T-cell (primary cell): ENCODE measurements around the gene VEGFA. TPM values are rescaled to one million over a fixed set of nuclear protein-coding genes. Genes with fewer than 3 reads are reported as not detected.
A peak's percentile ranks its signal among the peaks of the same experiment; 100 is the strongest.

Source experiments
- ATAC-seq, 4 experiments: fragments of 200-7000 bp in 3 of 4; fragments of 150-1000 bp in 1 of 4; cut with Tn5 transposase; replicated peaks in 1 of 4; 1 replicate in 3 of 4; 2 replicates in 1 of 4; pipeline ENCODE4 v1.10.0; 2021; ENCODE audit warnings: moderate library complexity in 3 of 4, mild to moderate bottlenecking in 2 of 4, moderate number of reproducible peaks in 1 of 4
- CTCF ChIA-PET, 2 donors: fragments of 300-600 bp; sonication (Branson Sonifier 250); formaldehyde crosslinking; loops; one replicate each; lab custom pipeline; 2022; ENCODE audit warnings: antibody characterized with exemption in 2 of 2; lab: Charles Lee
- POLR2A ChIA-PET, 2 donors: fragments of 300-600 bp; sonication (Branson Sonifier 250); formaldehyde crosslinking; loops; one replicate each; lab custom pipeline; 2022; ENCODE audit warnings: antibody characterized with exemption in 2 of 2; lab: Charles Lee
- DNase-seq, 35 experiments: peaks; one replicate each; pipeline versions ENCODE4 v3.0.0 to v3.0.0-alpha.2; 2013 to 2023
- H3K27ac ChIP-seq: one replicate; pipeline ENCODE4 v1.5.1; 2013; ENCODE audit warnings: low read length
- H3K27me3 ChIP-seq, 2 experiments: replicated peaks in 1 of 2; 1 replicate in 1 of 2; 2 replicates in 1 of 2; pipeline versions ENCODE4 v1.6.1 to v1.7.0; 2013; ENCODE audit warnings: low read length in 1 of 2, mixed read lengths in 1 of 2; ENCODE audit not compliant: control insufficient read depth in 2 of 2, insufficient read depth in 2 of 2; ENCODE audit errors: extremely low read depth in 1 of 2
- H3K36me3 ChIP-seq, 2 donors: 1 replicate in 1 of 2; 2 replicates in 1 of 2; pipeline versions ENCODE4 v1.6.1 to v1.7.0; 2013; ENCODE audit warnings: low read length in 1 of 2; ENCODE audit not compliant: control insufficient read depth in 2 of 2, insufficient read depth in 1 of 2; ENCODE audit errors: extremely low read depth in 1 of 2
- H3K4me1 ChIP-seq, 2 experiments: 1 replicate in 1 of 2; 2 replicates in 1 of 2; pipeline versions ENCODE4 v1.6.1 to v1.7.0; 2013; ENCODE audit warnings: low read length in 2 of 2, mixed read lengths in 1 of 2; ENCODE audit not compliant: insufficient read depth in 2 of 2, control insufficient read depth in 1 of 2; ENCODE audit errors: extremely low read depth in 1 of 2
- H3K4me3 ChIP-seq, 2 donors: 1 replicate in 1 of 2; 2 replicates in 1 of 2; pipeline versions ENCODE4 v1.5.1 to v1.7.0; 2013; ENCODE audit warnings: mild to moderate bottlenecking in 2 of 2, low read length in 1 of 2, moderate library complexity in 1 of 2; ENCODE audit not compliant: control insufficient read depth in 1 of 2; ENCODE audit errors: extremely low read depth in 1 of 2
- H3K9me3 ChIP-seq: 2 replicates; pipeline ENCODE4 v1.7.0; 2013
- H3K27ac Mint-ChIP-seq, 2 donors: one replicate each; pipeline ENCODE4 v1.8.0; 2020 to 2021; ENCODE audit warnings: mild to moderate bottlenecking in 2 of 2, mixed read lengths in 2 of 2
- H3K27me3 Mint-ChIP-seq, 2 donors: one replicate each; pipeline ENCODE4 v1.8.0; 2021 to 2022; ENCODE audit warnings: mixed read lengths in 2 of 2
- H3K36me3 Mint-ChIP-seq: one replicate; pipeline ENCODE4 v1.8.0; 2021; ENCODE audit warnings: mixed read lengths
- H3K4me1 Mint-ChIP-seq, 3 donors: one replicate each; pipeline ENCODE4 v1.8.0; 2020 to 2022; ENCODE audit warnings: mixed read lengths in 3 of 3, mild to moderate bottlenecking in 1 of 3
- H3K4me3 Mint-ChIP-seq, 3 donors: one replicate each; pipeline ENCODE4 v1.8.0; 2020 to 2022; ENCODE audit warnings: mild to moderate bottlenecking in 3 of 3, mixed read lengths in 3 of 3, moderate library complexity in 3 of 3
- H3K9me3 Mint-ChIP-seq, 3 donors: one replicate each; pipeline ENCODE4 v1.8.0; 2020 to 2022; ENCODE audit warnings: mixed read lengths in 3 of 3
- WGBS: methylation state at CpG from one replicate; pipeline ENCODE4 v1.1.5; 2013; ENCODE audit warnings: missing lambda C conversion rate; ENCODE audit not compliant: insufficient coverage; 5-methylcytosine and 5-hydroxymethylcytosine counted together
- total RNA-seq, 35 experiments: library from RNA in 6 of 35; stranded (reverse) in 6 of 35; fragments of 120-200 nt in 1 of 35; gene quantifications; one replicate each; pipeline versions ENCODE4 v1.2.1 to v1.2.4 and lab custom pipeline; 2013 to 2026

The VEGFA gene
- total RNA-seq, 5 donors from 2014 or later (not counting 1 experiment from before 2014, with no cell fraction given) = 1.1 to 8.9 (median 6.4) TPM

DNA sequence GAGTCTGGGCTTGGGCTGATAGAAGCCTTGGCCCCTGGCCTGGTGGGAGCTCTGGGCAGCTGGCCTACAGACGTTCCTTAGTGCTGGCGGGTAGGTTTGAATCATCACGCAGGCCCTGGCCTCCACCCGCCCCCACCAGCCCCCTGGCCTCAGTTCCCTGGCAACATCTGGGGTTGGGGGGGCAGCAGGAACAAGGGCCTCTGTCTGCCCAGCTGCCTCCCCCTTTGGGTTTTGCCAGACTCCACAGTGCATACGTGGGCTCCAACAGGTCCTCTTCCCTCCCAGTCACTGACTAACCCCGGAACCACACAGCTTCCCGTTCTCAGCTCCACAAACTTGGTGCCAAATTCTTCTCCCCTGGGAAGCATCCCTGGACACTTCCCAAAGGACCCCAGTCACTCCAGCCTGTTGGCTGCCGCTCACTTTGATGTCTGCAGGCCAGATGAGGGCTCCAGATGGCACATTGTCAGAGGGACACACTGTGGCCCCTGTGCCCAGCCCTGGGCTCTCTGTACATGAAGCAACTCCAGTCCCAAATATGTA, 957 bp upstream of the VEGFA start:
- Mint-ChIP-seq H3K4me3 (peak overlapping the region; percentile 77 to 92 (median 89)), H3K36me3 (no peaks in the 10 kb centered on the region), H3K4me1 (peaks cover 5 to 17% (median 13%) of the 10 kb centered on the region in 3 donors), H3K9me3 (no peaks in the 10 kb centered on the region), H3K27ac (peak overlapping the region in 1 of 2 donors; percentile 9), H3K27me3 (peaks cover 12 to 22% of the 10 kb centered on the region in 2 donors)
- ATAC-seq = no peak
- Histone ChIP-seq H3K4me1 (peaks cover 2 to 28% of the 10 kb centered on the region in 2 experiments), H3K27ac (no peak overlapping the region), H3K9me3 (no peaks in the 10 kb centered on the region), H3K36me3 (no peaks in the 10 kb centered on the region), H3K4me3 (no peak overlapping the region), H3K27me3 (peaks cover 0 to 56% of the 10 kb centered on the region in 2 experiments)
- WGBS = 81% methylated on average over 6 of the region's 8 CpGs
- CTCF ChIA-PET = interaction anchor here (0.6 to 4.4 kb wide), 17 partner anchors 14 to 451 kb away, joined by 3 to 27 read pairs (median 4); no protein-coding TSS in a partner anchor
- DNase-seq = peak in 1 of 35 experiments; percentile 11
- POLR2A ChIA-PET = interaction anchor here in 1 of 2 donors (0.6 kb wide), 1 partner anchor 16 kb away, joined by 3 read pairs; no protein-coding TSS in a partner anchor

DNA sequence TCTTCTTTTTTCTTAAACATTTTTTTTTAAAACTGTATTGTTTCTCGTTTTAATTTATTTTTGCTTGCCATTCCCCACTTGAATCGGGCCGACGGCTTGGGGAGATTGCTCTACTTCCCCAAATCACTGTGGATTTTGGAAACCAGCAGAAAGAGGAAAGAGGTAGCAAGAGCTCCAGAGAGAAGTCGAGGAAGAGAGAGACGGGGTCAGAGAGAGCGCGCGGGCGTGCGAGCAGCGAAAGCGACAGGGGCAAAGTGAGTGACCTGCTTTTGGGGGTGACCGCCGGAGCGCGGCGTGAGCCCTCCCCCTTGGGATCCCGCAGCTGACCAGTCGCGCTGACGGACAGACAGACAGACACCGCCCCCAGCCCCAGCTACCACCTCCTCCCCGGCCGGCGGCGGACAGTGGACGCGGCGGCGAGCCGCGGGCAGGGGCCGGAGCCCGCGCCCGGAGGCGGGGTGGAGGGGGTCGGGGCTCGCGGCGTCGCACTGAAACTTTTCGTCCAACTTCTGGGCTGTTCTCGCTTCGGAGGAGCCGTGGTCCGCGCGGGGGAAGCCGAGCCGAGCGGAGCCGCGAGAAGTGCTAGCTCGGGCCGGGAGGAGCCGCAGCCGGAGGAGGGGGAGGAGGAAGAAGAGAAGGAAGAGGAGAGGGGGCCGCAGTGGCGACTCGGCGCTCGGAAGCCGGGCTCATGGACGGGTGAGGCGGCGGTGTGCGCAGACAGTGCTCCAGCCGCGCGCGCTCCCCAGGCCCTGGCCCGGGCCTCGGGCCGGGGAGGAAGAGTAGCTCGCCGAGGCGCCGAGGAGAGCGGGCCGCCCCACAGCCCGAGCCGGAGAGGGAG, 580 bp downstream of the VEGFA start:
- H3K36me3 ChIP-seq = no peaks in the 10 kb centered on the region
- no peaks in the 10 kb centered on the region for H3K9me3 ChIP-seq
- no peaks in the 10 kb centered on the region for H3K36me3 Mint-ChIP-seq
- peaks cover 0 to 66% of the 10 kb centered on the region in 2 experiments for H3K27me3 ChIP-seq
- ChIA-PET POLR2A (interaction anchor here (0.6 to 0.7 kb wide), 4 partner anchors 10 to 476 kb away, joined by 3 to 5 read pairs (median 4); partner anchors contain the start of genes HSP90AB1 (in 1 of the 2) and TJAP1 (in 1 of the 2)), CTCF (interaction anchor here (0.6 to 4.4 kb wide), 13 partner anchors 15 to 1396 kb away, joined by 3 to 27 read pairs (median 4); no protein-coding TSS in a partner anchor)
- H3K4me3 Mint-ChIP-seq = peak overlapping the region; percentile 86 to 92 (median 89)
- DNase-seq (peak in 13 of 35 experiments; percentile 1 to 40 (median 12)), ATAC-seq (peak in 2 of 4 experiments; percentile 22 to 32)
- H3K4me3 ChIP-seq = peak overlapping the region; percentile 49 to 88
- peaks cover 2 to 35% of the 10 kb centered on the region in 2 experiments for H3K4me1 ChIP-seq
- under 1% methylated on average over 78 of the region's 84 CpGs for WGBS
- no peaks in the 10 kb centered on the region for H3K9me3 Mint-ChIP-seq
- H3K4me1 Mint-ChIP-seq = peaks cover 11 to 28% (median 23%) of the 10 kb centered on the region in 3 donors
- peaks cover 16 to 27% of the 10 kb centered on the region in 2 donors for H3K27me3 Mint-ChIP-seq
- H3K27ac ChIP-seq = no peak overlapping the region
- H3K27ac Mint-ChIP-seq = no peak overlapping the region

DNA sequence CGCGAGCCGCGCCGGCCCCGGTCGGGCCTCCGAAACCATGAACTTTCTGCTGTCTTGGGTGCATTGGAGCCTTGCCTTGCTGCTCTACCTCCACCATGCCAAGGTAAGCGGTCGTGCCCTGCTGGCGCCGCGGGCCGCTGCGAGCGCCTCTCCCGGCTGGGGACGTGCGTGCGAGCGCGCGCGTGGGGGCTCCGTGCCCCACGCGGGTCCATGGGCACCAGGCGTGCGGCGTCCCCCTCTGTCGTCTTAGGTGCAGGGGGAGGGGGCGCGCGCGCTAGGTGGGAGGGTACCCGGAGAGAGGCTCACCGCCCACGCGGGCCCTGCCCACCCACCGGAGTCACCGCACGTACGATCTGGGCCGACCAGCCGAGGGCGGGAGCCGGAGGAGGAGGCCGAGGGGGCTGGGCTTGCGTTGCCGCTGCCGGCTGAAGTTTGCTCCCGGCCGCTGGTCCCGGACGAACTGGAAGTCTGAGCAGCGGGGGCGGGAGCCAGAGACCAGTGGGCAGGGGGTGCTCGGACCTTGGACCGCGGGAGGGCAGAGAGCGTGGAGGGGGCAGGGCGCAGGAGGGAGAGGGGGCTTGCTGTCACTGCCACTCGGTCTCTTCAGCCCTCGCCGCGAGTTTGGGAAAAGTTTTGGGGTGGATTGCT, 1.3 kb downstream of the VEGFA start:
- H3K4me3 ChIP-seq = peak overlapping the region; percentile 49 to 88
- no peaks in the 10 kb centered on the region for H3K9me3 ChIP-seq
- POLR2A ChIA-PET = interaction anchor here in 1 of 2 donors (0.6 kb wide), 1 partner anchor 309 kb away, joined by 3 read pairs; no protein-coding TSS in a partner anchor
- peaks cover 2 to 35% of the 10 kb centered on the region in 2 experiments for H3K4me1 ChIP-seq
- WGBS = under 1% methylated on average over 61 of the region's 66 CpGs
- H3K4me3 Mint-ChIP-seq = peak overlapping the region; percentile 54 to 92 (median 66)
- peak in 30 of 35 experiments; percentile 7 to 64 (median 36) for DNase-seq
- no peak overlapping the region for H3K27ac ChIP-seq
- H3K27me3 ChIP-seq = peaks cover 0 to 66% of the 10 kb centered on the region in 2 experiments
- no peaks in the 10 kb centered on the region for H3K36me3 Mint-ChIP-seq
- H3K27ac Mint-ChIP-seq = no peak overlapping the region
- peak; percentile 26 to 42 (median 34) for ATAC-seq
- no peaks in the 10 kb centered on the region for H3K9me3 Mint-ChIP-seq
- no peaks in the 10 kb centered on the region for H3K36me3 ChIP-seq
- CTCF ChIA-PET = interaction anchor here in 1 of 2 donors (0.6 to 4.4 kb wide), 4 partner anchors 53 to 1397 kb away, joined by 3 to 27 read pairs (median 5); no protein-coding TSS in a partner anchor
- H3K4me1 Mint-ChIP-seq = peaks cover 11 to 29% (median 25%) of the 10 kb centered on the region in 3 donors
- peaks cover 16 to 27% of the 10 kb centered on the region in 2 donors for H3K27me3 Mint-ChIP-seq

DNA sequence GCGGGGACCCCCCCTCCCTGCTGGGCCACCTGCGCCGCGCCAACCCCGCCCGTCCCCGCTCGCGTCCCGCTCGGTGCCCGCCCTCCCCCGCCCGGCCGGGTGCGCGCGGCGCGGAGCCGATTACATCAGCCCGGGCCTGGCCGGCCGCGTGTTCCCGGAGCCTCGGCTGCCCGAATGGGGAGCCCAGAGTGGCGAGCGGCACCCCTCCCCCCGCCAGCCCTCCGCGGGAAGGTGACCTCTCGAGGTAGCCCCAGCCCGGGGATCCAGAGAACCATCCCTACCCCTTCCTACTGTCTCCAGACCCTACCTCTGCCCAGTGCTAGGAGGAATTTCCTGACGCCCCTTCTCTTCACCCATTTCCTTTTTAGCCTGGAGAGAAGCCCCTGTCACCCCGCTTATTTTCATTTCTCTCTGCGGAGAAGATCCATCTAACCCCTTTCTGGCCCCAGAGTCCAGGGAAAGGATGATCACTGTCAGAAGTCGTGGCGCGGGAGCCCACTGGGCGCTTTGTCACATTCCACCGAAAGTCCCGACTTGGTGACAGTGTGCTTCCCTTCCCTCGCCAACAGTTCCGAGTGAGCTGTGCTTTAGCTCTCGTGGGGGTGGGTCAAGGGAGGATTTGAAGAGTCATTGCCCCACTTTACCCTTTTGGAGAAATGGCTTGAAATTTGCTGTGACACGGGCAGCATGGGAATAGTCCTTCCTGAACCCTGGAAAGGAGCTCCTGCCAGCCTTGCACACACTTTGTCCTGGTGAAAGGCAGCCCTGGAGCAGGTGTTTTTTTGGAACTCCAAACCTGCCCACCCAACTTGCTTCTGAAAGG, 2.1 kb downstream of the VEGFA start:
- Histone ChIP-seq H3K9me3 (no peaks in the 10 kb centered on the region), H3K27me3 (peaks cover 0 to 65% of the 10 kb centered on the region in 2 experiments), H3K27ac (no peak overlapping the region), H3K4me1 (peaks cover 2 to 35% of the 10 kb centered on the region in 2 experiments), H3K4me3 (peak overlapping the region; percentile 49 to 88), H3K36me3 (no peaks in the 10 kb centered on the region)
- peaks cover 11 to 29% (median 25%) of the 10 kb centered on the region in 3 donors for H3K4me1 Mint-ChIP-seq
- peaks cover 18 to 27% of the 10 kb centered on the region in 2 donors for H3K27me3 Mint-ChIP-seq
- 22% methylated on average over 41 of the region's 48 CpGs for WGBS
- CTCF ChIA-PET = interaction anchor here in 1 of 2 donors (0.5 kb wide), 1 partner anchor 580 kb away, joined by 3 read pairs; no protein-coding TSS in a partner anchor
- no peaks in the 10 kb centered on the region for H3K9me3 Mint-ChIP-seq
- ATAC-seq = peak in 1 of 4 experiments; percentile 15
- POLR2A ChIA-PET = no interaction called here
- H3K27ac Mint-ChIP-seq = no peak overlapping the region
- DNase-seq = peak in 15 of 35 experiments; percentile 2 to 46 (median 16)
- H3K36me3 Mint-ChIP-seq = no peaks in the 10 kb centered on the region
- peak overlapping the region; percentile 73 to 92 (median 83) for H3K4me3 Mint-ChIP-seq

DNA sequence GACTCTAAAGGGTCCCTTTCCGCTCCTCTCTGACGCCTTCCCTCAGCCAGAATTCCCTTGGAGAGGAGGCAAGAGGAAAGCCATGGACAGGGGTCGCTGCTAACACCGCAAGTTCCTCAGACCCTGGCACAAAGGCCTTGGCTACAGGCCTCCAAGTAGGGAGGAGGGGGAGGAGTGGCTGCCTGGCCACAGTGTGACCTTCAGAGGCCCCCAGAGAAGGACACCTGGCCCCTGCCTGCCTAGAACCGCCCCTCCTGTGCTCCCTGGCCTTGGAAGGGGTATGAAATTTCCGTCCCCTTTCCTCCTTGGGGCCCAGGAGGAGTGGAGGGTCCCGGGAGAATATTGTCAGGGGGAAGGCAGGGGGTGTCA, 2.7 kb downstream of the VEGFA start:
- Histone ChIP-seq H3K4me1 (peaks cover 2 to 35% of the 10 kb centered on the region in 2 experiments), H3K9me3 (no peaks in the 10 kb centered on the region), H3K36me3 (no peaks in the 10 kb centered on the region), H3K4me3 (no peak overlapping the region), H3K27me3 (peaks cover 0 to 63% of the 10 kb centered on the region in 2 experiments), H3K27ac (no peak overlapping the region)
- ATAC-seq = no peak
- H3K9me3 Mint-ChIP-seq = no peaks in the 10 kb centered on the region
- ChIA-PET CTCF (interaction anchor here in 1 of 2 donors (0.5 kb wide), 1 partner anchor 581 kb away, joined by 3 read pairs; no protein-coding TSS in a partner anchor), POLR2A (no interaction called here)
- no peak for DNase-seq
- WGBS = 98% methylated on average over 6 of the region's 7 CpGs
- no peak overlapping the region for H3K27ac Mint-ChIP-seq
- peaks cover 11 to 29% (median 25%) of the 10 kb centered on the region in 3 donors for H3K4me1 Mint-ChIP-seq
- H3K4me3 Mint-ChIP-seq = peak overlapping the region in 2 of 3 donors; percentile 83 to 92
- peaks cover 19 to 25% of the 10 kb centered on the region in 2 donors for H3K27me3 Mint-ChIP-seq
- no peaks in the 10 kb centered on the region for H3K36me3 Mint-ChIP-seq
